NCI-H2196 treated with DMSO at 0.1 percent for 48 hours (cell line): ENCODE measurements around the gene CEP85.
A peak's percentile ranks its signal among the peaks of the same experiment; 100 is the strongest.
"Not testable (repeated sequence)": the region's sequence is repeated elsewhere in the genome, so short reads cannot be mapped to it uniquely, and the experiment has no call there.

ENCODE experiments used
- DNase-seq: peaks from one replicate; lab custom pipeline; 2025; ENCODE audit not compliant: unreplicated experiment; lab: John Stamatoyannopoulos, UW

Gene CEP85

GRCh38 chr1:26307363-26307781, 73.4 kb downstream of the CEP85 start:
- no peak for DNase-seq

- DNase-seq, result not testable (repeated sequence)
These were observed 74.2 kb downstream of the CEP85 start for GRCh38 chr1:26307966-26308899.

- no peak for DNase-seq
These were observed 80.5 kb downstream of the CEP85 start for GRCh38 chr1:26314501-26314900.

- DNase-seq, result no peak
These were observed 82.2 kb downstream of the CEP85 start for GRCh38 chr1:26315874-26316850.

GRCh38 chr1:26317146-26317545, 83.1 kb downstream of the CEP85 start:
- DNase-seq, result no peak

- DNase-seq, result no peak
These were observed 83.8 kb downstream of the CEP85 start, which contains the start of gene CD52 for GRCh38 chr1:26317612-26318337. CD52 (plus strand) TSS chr1:26317958; CDS start chr1:26318018, 60 bp downstream.

GRCh38 chr1:26318338-26319064, 84.5 kb downstream of the CEP85 start:
- no peak for DNase-seq

- no peak for DNase-seq
These were observed 86.9 kb downstream of the CEP85 start for GRCh38 chr1:26320896-26321295.

- peak; percentile 54 for DNase-seq
These were observed 87.5 kb downstream of the CEP85 start for GRCh38 chr1:26321315-26322041.

- DNase-seq, result no peak
These were observed 88.0 kb downstream of the CEP85 start for GRCh38 chr1:26322042-26322331.

- no peak for DNase-seq
These were observed 89.4 kb downstream of the CEP85 start for GRCh38 chr1:26323382-26323781.

- no peak for DNase-seq
These were observed 90.5 kb downstream of the CEP85 start for GRCh38 chr1:26324550-26324949.

- peak; percentile 15 for DNase-seq
These were observed 94.0 kb downstream of the CEP85 start for GRCh38 chr1:26327956-26328362.
